Medulla oblongata (tissue), 1 donor: ENCODE data around the gene IFI44L.

ENCODE experiments used
- DNase-seq: peaks from one replicate; pipeline ENCODE4 v3.0.0-alpha.2; 2015; ENCODE audit errors: extremely low spot score

Gene IFI44L

DNA sequence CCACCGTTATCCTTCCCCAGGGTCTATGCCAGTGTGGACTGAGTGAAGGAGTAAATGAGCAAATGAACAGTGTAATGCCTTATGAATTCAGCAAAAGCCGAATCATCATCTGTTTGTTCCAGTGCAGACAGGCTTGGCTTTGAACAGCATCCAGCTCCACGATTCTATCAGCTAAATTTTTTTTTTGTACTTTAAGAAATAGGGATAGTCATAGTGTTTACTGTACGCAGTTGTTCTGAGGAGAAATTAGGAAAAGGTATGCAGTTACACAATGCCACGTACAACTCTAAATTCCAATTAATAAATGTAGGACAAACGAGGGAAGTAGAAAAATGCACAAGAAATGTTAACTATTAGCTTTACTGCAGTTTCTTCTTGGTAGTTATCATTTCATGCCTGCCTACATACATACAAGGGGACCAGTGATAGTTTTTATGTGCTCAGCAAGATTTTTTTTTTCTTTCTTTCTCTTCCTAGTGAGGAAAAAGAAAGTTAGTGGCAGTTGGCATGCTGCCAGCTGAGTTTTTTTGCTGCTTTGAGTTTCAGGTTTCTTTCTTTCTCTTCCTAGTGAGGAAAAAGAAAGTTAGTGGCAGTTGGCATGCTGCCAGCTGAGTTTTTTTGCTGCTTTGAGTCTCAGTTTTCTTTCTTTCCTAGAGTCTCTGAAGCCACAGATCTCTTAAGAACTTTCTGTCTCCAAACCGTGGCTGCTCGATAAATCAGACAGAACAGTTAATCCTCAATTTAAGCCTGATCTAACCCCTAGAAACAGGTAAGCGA is at the start of gene IFI44L:
Gene IFI44L, plus strand, starts transcription at position 646 of the 777 bp plus-strand sequence. CDS start 7,468 bp downstream, outside the sequence.
- DNase-seq = peak; percentile 65

DNA sequence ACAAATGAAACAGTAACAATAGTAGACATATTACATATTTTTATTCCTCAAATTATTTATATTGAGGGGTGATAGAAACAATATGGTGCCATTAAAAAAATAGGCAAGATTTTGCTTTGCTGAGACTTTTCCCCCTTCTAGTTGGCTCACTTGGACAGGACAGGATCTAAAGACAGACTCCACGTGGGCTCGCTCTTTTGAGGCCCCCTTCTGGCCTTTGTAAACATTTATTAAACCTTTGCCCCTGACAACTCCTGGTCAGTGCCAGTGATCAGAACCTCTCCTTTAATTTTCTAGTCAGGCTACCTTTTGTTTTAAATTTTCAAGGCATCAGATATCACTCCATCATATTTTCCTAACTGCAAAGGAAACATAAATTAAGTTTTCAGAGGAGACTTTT is 49.7 kb upstream of the IFI44L start:
- no peak for DNase-seq

GRCh38 chr1:78577257-78578100 is 42.8 kb upstream of the IFI44L start:
- DNase-seq = no peak

GRCh38 chr1:78586572-78586971 is 33.7 kb upstream of the IFI44L start:
- no peak for DNase-seq

DNA sequence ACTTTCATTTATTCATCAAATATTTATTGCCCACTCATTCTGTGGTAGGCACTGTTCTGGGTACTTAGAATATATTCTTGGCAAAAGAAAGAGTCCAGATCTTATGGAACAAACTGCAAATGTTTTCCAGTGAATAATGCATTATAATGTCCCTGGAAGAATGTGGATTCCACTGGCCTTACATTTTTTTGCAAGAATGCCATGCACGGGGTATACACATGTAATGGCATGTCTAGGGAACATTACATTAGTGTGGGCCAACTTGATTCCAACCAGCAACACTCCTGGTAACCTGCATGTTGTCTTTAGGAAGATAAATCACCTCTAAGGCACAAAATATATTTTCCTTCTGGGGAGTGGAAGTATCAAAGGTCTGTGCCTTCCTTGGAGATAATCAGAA is 33.0 kb upstream of the IFI44L start:
- DNase-seq = no peak

GRCh38 chr1:78591971-78592370 is 28.3 kb upstream of the IFI44L start:
- DNase-seq = no peak

DNA sequence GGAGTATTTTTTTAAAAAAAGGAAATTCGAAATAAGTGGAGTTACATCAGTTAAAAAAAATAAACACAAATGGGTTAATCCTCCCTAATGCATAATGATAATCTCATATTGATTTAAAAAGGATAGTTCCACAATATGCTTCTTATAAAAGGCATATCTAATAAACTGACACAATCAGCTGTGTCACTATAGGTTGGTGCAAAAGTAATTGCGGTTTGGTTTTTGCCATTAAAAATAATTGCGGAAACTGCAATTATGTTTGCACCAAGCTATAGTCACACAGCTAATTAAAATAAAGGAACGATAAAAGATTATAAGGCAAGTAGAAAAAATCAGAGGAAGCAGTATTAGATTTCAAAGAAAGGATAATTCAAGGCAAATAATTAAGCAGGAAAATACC is 21.0 kb upstream of the IFI44L start:
- DNase-seq = no peak

GRCh38 chr1:78601068-78601467 is 19.2 kb upstream of the IFI44L start:
- DNase-seq = no peak

- no peak for DNase-seq
Observed at GRCh38 chr1:78603206-78603605, 17.0 kb upstream of the IFI44L start.

- DNase-seq = no peak
Observed at GRCh38 chr1:78604643-78605042, 15.6 kb upstream of the IFI44L start.

GRCh38 chr1:78606274-78606673 is 14.0 kb upstream of the IFI44L start:
- no peak for DNase-seq

DNA sequence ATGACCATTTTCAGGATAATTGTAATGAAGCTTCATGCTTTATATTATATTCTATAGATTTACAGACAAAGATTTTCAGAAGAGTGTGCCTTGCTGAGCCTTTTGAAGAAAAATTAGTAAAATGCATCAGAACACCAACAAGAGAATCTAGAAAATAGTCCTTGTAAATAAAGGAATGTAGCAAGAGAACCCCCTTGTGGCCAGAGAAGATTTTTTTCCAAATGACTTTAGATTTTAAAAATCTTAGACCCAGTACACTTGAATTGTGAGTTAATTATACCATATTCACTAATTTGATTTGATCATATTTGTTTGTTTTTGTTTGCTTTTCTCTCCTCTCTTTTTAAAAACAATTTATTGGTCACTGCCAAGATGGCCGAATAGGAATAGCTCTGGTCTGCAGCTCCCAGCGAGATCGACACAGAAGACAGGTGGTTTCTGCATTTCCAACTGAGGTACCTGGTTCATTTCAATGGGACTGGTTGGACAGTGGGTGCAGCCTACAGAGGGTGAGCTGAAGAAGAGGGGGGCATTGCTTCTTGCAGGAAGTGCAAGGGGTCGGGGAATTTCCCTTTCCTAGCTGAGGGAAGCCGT is 12.8 kb upstream of the IFI44L start:
- DNase-seq = peak; percentile 38

GRCh38 chr1:78607944-78608343 is 12.3 kb upstream of the IFI44L start:
- no peak for DNase-seq

DNA sequence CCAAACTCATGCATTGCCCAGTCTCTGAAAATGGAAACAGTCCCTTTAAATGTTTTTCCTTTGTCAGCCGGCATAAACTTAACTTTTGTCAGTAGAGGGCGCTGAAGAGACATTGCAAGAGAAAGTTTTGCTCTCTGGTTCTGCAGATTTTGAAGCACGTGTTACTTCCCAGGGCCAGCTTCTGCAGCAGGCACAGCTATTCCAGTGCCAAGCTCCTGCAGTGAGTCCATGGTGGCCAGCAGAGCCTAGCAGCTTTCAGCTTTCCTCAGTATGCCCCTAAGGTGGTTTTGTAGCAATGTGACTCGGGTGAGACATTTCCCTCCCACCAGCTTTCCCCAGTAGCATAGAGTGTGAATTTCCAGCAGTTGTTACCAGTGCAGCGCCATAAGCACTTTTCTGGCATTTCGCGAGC is 2.6 kb upstream of the IFI44L start:
- DNase-seq = peak; percentile 99

DNA sequence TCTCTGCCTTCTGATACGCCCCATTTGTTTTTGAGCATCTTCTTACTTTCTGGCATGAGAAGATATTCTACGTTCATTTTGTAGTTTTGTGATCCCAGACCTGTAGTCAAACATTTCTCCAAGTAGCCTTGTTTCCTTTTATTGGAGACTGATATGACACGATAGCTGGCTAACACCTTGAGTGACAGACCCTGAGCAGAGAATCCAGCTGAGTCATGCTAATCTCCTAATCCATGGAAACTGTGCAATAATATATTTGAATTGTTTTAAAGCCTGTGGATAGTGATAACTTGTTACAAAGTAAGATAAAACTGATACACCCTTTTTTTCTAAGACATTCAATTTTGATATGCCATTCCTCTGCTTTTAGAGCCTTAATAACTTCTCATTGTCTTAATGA is 1.2 kb upstream of the IFI44L start:
- no peak for DNase-seq

DNA sequence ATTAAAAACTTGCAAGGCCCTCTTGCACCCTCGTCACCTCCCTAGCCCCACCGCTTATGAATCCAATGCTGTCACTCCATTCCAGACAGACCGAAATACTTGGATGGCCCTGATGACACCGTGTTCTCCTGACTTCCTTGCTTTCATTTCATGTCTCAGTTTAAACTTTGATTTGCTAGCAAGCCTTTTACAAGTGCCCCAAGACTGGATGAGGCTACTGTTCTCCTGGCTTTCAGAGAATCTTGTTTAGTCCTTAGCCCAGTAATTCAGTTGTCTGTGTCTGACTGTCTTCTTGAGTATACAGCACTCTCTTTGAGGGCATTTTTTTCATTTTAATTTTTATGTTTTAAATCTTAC is 824 bp upstream of the IFI44L start:
- DNase-seq = peak; percentile 68

- peak; percentile 41 for DNase-seq
Observed at GRCh38 chr1:78620666-78621065, 418 bp downstream of the IFI44L start.

- DNase-seq = peak; percentile 39
Observed at GRCh38 chr1:78622548-78622947, 2.3 kb downstream of the IFI44L start.

DNA sequence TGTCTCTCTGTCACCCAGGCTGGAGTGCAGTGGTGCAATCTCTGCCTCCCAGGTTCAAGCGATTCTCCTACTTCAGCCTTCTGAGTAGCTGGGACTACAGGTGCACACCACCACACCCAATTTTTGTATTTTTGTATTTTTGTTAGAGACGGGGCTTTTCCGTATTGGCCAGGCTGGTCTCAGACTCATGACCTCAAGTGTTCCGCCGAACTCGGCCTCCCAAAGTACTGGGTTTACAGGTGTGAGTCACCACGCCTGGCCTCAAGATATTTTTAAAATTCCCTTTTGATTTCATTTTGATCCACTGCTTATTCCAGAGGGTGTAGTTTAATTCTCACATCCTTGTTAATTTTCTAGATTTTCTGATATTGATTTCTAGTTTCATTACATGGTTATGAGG is 3.8 kb downstream of the IFI44L start:
- DNase-seq = no peak

DNA sequence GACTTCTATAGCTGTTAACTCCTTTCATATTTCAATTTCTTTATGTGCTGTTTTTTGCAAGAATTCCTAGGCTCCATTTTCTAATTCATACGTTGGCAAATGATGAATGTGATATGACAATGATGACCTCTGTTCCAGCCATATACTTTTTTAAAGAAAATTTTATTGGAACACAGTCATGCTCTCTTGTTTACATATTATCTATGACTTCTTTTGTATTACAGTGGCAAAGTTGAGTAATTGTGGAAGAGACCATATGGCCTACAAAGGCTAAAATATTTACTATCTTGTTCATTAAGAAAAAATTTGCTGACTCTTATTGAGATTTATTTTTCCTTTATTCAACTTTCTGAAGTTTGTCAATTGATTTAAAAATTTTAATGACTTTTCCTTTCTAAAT is 7.1 kb downstream of the IFI44L start:
- DNase-seq = no peak

- no peak for DNase-seq
Observed at GRCh38 chr1:78630600-78630999, 10.4 kb downstream of the IFI44L start.

DNA sequence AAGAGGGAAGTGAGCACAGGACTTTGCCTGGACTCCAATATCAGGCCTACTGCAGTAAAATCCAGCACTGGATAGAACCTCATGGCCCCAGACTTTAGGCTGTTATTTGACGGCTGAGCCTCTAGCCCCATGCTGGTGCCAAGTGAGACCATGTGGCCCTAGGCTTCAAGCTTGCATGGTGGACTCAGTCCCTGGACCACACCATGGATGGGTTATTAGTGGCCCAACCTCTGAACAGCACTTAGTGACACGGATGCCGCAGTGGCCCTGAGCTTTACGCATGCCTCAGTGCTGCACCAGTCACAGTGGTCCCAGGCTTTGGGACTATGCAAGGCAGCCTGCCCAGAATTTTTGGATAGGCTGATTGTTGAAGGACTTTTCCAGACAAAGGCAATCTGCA is 13.0 kb downstream of the IFI44L start:
- DNase-seq = no peak

DNA sequence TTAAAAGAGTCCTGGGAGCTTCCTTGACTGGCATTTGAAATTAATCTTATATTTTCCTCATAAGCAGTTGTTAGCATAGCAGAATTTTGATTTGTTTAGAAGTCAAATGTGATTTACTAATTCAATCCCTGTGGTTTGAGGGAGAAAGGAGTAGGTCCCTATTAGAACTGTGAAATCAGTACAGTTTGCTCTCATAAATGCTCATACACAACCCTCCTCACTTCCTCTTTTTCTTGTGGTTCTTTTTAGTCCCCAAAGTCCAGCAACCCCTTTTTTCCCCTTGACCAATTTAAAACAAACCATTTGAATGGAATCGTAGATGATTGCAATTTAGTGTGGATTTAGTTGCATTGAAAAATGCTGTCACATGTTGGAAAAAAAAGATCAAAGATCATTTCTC is 20.2 kb downstream of the IFI44L start:
- no peak for DNase-seq
